HG03159 (cell line): ENCODE measurements around the gene PCYT1A.

Source experiments
- ATAC-seq: cut with Tn5 transposase; IDR thresholded peaks from one replicate; pipeline ENCODE4 v1.9.1; 2021; ENCODE audit warnings: mild to moderate bottlenecking, moderate library complexity; ENCODE audit not compliant: unreplicated experiment

Gene PCYT1A

GRCh38 chr3:196238612-196239560, 48.6 kb downstream of the PCYT1A start:
- no peak for ATAC-seq

- no peak for ATAC-seq
These were observed 50.3 kb downstream of the PCYT1A start for GRCh38 chr3:196237203-196237602.

- ATAC-seq: no peak
These were observed 51.3 kb downstream of the PCYT1A start for GRCh38 chr3:196236223-196236622.

- ATAC-seq: no peak
These were observed 51.9 kb downstream of the PCYT1A start for GRCh38 chr3:196235452-196236122.

- ATAC-seq: no peak
These were observed 54.7 kb downstream of the PCYT1A start for GRCh38 chr3:196232882-196233251.

- no peak for ATAC-seq
These were observed 55.2 kb downstream of the PCYT1A start for GRCh38 chr3:196232154-196232881.

GRCh38 chr3:196227629-196228493, 59.7 kb downstream of the PCYT1A start:
- no peak for ATAC-seq

- ATAC-seq: no peak
These were observed 60.4 kb downstream of the PCYT1A start for GRCh38 chr3:196227121-196227561.

- ATAC-seq: no peak
These were observed 61.7 kb downstream of the PCYT1A start for GRCh38 chr3:196225763-196226364.

GRCh38 chr3:196225086-196225485, 62.4 kb downstream of the PCYT1A start:
- no peak for ATAC-seq

- no peak for ATAC-seq
These were observed 64.5 kb downstream of the PCYT1A start for GRCh38 chr3:196222876-196223595.

GRCh38 chr3:196220991-196221390, 66.5 kb downstream of the PCYT1A start:
- no peak for ATAC-seq

- ATAC-seq: no peak
These were observed 66.9 kb downstream of the PCYT1A start for GRCh38 chr3:196220587-196220986.

GRCh38 chr3:196219970-196220311, 67.6 kb downstream of the PCYT1A start:
- no peak for ATAC-seq

- ATAC-seq: peak; percentile 82
These were observed 68.1 kb downstream of the PCYT1A start for GRCh38 chr3:196219194-196219969.

- no peak for ATAC-seq
These were observed 69.3 kb downstream of the PCYT1A start for GRCh38 chr3:196218155-196218712.

GRCh38 chr3:196217307-196218154, 70.0 kb downstream of the PCYT1A start:
- no peak for ATAC-seq
